Raji (cell line): Measurements from ENCODE around the gene CERK.

Experiments used
- POLR2A ChIP-seq: IDR thresholded peaks from 2 replicates; pipeline ENCODE4 v1.6.1; 2011; ENCODE audit warnings: low read depth, low read length, control low read depth; ENCODE audit not compliant: insufficient read depth

CERK gene

GRCh38 chr22:46662226-46662625, 75.8 kb downstream of the CERK start:
- no peak for TF ChIP-seq POLR2A

- no peak for TF ChIP-seq POLR2A
Measured at GRCh38 chr22:46661221-46661851, 76.7 kb downstream of the CERK start.

DNA sequence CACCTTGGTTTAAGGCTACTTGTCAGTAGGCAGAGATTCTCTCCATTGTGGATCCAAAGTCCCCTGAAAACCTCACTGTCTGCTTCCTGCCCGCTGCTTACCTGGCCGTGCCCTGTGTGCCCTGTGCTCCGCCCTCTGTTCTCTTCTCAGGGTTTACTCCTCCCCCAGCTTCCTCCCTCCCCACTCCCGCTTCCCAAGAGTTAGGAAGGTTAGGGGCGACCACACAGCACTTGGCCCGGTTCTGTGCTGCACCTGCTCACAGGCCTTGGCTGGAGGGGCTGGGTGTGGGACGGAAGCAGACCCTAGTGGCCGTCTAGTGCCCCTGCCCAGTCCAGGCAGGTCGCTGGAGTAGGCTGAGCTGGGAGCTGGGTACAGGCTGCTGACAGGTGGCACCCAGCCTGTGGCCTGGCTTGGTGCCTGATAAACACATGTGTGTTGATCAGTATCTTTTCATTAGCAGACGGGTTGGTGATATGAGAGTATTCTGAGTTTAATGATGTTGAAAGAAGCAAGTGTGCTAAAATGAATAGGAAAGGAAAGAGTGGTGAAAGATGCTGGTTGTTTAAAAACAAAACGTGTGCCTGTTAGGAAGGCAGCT, 77.3 kb downstream of the CERK start:
- no peak for TF ChIP-seq POLR2A

DNA sequence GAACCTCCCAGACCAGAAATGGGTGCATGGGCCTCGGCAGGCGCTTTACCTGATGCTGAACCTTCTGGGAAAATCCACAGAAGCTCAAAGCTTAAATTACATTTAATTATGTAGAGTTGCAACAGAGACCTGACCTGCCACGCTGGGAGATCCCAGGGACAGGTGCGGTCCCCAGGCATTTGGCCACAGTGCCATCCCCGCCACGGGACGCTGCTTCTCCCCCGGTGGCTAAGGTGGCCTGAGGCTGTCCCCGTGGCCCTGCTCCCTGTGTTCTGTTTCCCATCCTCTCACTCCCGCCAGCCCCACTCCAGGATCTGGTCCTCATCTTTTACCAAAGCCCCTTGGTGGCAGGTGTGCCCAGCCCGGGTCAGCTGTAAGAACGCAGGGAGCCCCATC, 78.3 kb downstream of the CERK start:
- no peak for TF ChIP-seq POLR2A

GRCh38 chr22:46659059-46659790, 78.8 kb downstream of the CERK start:
- no peak for TF ChIP-seq POLR2A

DNA sequence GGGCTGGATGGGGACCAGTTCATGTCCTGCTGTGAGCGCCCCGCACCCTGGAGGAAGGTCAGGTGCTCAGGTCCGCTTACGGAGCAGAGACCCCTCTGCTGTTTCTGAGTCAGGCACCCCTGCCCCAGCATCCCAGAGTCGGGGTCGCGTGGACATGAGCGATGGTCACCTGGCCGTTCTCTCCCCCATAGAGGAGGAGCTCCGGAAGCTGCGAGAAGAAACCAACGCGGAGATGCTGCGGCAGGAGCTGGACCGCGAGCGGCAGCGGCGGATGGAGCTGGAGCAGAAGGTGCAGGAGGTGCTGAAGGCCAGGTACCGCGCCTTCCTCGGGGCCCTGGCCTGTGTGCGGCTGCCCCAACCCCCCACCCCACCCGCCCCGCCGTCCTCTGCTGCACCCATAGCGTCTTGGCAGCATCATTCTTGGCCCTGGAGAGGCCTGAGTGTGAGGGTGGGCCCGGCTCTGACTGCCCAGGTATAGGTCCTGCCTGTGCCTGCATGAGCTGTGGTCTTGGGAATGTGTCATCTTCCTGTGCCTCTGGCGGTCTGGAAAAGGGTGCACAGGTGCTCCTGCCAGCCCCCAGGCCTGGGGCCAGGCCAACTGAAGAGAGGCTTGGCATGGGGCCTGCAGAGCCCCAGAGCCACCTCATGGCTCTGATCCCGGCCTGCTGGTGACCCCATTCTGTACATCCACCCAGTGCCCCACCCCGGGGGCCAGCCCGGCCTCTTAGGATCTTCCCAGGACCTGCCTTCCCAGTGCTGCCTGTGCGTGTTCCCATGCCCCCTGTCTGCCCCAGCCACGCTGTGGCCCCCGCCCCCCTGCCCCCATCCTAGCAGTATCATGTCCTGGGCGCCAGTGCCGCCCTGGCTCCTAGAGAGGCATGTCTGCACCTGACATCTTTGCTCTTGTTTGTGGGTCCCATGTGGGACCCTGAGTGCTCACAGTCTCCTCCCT, 79.8 kb downstream of the CERK start:
- no peak for TF ChIP-seq POLR2A

- TF ChIP-seq POLR2A, result no peak
Measured at GRCh38 chr22:46657655-46657953, 80.4 kb downstream of the CERK start.

GRCh38 chr22:46656856-46657654, 81.0 kb downstream of the CERK start:
- no peak for TF ChIP-seq POLR2A

DNA sequence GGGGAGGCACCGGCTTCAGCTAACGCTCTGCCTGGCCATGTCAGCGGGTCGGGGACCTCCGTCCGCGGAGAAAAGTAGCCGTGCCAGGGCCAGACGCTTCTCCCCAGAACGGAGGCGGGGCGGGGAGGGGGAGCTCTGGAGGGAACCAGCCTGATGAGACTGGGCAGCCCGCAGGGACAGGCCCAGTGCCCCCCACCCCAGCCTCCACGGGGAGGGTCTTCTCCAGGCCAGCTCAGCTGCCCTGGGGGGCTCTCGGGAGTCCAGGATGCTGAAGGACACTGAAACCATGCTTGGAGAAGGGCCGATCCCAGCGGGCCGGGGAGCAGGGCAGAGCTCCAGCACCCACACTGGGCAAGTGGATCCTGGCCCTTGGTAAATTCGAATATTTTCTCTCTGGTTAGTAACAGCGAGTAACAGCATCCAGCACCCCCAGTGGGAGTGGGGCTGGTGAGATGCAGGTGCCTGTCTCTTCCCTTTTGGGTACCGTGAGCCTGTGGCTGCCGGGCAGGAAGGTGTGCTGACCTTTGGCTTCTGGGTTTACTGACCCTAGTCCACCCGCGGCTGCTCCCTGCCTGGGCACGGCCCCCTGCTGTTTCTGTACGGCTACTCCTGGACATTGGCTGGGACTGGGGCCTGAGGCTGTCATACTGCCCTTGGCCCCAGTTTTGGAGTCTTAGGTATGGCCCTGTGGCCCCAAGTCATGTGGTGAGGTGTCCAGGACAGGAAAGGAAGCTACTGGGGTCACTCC, 82.0 kb downstream of the CERK start:
- TF ChIP-seq POLR2A, result no peak

DNA sequence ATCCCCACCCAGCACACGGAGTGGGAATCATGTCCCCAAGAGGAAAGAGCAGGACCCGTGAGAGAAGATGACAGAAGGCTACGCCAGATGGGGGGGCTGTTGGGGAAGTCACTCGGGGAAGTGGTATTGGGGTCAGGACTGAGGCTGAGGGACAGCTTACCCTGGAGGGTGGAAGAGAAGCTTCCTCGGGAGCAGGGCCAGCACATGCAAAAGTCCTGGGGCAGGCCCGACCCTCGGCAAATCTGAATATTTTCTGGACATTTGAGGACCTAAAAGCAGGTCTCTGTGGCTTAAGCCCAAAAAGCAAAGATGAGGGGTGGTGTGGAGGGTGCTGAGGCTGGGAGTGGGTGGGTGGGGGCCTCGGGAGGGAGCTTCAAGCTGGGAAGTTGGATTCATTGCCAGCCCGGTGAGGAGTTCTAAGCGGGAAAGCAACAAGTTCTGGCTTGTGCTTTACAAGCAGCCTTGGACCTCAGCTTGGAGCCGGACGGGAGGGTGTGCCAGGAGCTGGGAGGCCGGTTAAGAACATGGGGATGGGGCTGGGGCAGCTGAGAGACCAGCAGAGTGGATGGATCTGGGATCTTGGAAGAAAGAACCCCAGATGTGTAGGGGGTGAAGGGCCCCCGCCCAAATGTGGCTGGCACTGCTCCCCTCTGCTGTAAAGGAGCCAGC, 83.0 kb downstream of the CERK start:
- TF ChIP-seq POLR2A, result no peak

GRCh38 chr22:46654426-46654825, 83.6 kb downstream of the CERK start:
- no peak for TF ChIP-seq POLR2A

GRCh38 chr22:46653596-46653995, 84.5 kb downstream of the CERK start:
- TF ChIP-seq POLR2A, result no peak

DNA sequence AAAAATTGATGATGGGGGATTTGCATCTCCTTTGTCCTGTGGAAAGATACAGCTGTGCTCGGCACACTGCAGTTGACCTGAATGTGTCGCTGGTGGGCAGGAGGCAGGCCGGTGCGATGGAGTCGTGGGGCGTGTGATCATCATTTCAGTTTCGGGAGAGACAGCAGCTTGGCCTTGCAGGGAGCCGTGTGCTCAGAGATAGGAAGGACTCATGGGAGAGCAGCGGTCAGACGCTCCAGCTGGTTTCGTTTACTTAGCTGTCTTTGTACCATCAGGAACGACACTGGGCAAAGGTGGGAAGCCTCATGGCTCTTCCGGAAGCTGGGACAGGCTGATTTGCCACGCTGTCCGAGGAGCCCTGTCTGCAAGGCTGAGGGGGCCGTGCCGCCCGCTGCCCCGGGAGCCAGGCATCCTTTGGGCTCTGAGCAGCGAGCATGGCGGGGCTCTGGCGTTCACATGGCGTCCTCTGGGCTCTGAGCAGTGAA, 85.2 kb downstream of the CERK start:
- no peak for TF ChIP-seq POLR2A
